ENCODE data around the gene UNC79.

GRCh38 chr14:93742761-93743160 is 312.0 kb downstream of the UNC79 start:
- TF ChIP-seq CTCF (IDR thresholded peaks at IDR 0.05; ENCODE audit: insufficient read depth, low read length, poor library complexity, severe bottlenecking) (no peak), EZH2phosphoT487 (conservative IDR thresholded peaks at IDR 0.05; ENCODE audit: low read length) (no peak)
